GM23338 (cell line): ENCODE measurements around the gene TOR2A.

Source experiments
- CREB1 ChIP-seq: fragments of 250-450 bp; sonication (Bioruptor Pico); IDR thresholded peaks from 2 replicates; pipeline ENCODE4 v1.5.0; 2020; ENCODE audit warnings: low read depth, mild to moderate bottlenecking, moderate library complexity
- CTCF ChIP-seq, 2 experiments: fragments of 200-600 bp in 1 of 2; sonication (generic) in 1 of 2; conservative IDR thresholded peaks; 2 replicates each; pipeline versions ENCODE4 v1.5.1 to v1.6.1; 2016 to 2017; ENCODE audit warnings: antibody characterized with exemption in 2 of 2, low read depth in 2 of 2, mild to moderate bottlenecking in 2 of 2, moderate library complexity in 1 of 2
- EZH2 ChIP-seq: fragments of 200-600 bp; sonication (generic); IDR thresholded peaks from one replicate; pipeline ENCODE4 v1.8.0; 2017; ENCODE audit warnings: antibody characterized with exemption, mild to moderate bottlenecking, low read depth; ENCODE audit not compliant: unreplicated experiment
- EZH2phosphoT487 ChIP-seq: fragments of 200-600 bp; sonication (generic); IDR thresholded peaks from one replicate; pipeline ENCODE4 v1.8.1; 2018; ENCODE audit warnings: antibody characterized with exemption; ENCODE audit not compliant: unreplicated experiment

DNA sequence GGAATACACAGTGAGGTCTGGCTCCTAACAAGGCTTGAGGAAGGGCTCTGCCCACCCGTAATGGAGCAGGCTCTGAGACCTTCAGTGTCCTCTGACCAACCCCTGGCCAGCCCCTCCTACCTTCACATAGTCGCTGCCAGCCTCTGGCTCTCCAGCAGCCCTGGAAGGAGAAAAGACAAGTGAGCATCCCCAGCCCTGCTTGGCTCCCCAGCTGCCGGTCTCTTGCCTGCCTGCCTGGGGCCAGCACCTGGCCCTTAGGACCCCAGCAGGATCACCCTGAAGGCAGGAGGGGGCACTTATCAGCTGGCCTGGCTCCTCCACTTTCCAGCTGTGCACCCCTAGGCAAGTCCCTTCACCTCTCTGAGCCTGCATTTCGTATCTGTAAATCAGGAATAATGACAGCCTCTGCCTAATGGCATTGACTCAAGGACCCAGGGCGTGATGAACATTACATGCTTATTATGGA lies 26.4 kb upstream of the TOR2A start:
- TF ChIP-seq CREB1 (CRISPR knock-in tag) (no peak), EZH2phosphoT487 (no peak), CTCF (conservative IDR thresholded peaks at IDR 0.05; ENCODE audit: low read depth in 2 of 2) (no peak), EZH2 (no peak)
